Trophoblast cell (in vitro differentiated cells and primary cell): ENCODE measurements around the gene ATP8A2.

ENCODE experiments used
- DNase-seq, 2 donors: peaks; one replicate each; pipeline ENCODE4 v3.0.0-alpha.2; 2016
- H2AFZ ChIP-seq: 2 replicates; pipeline ENCODE4 v1.6.1; 2013; ENCODE audit warnings: low read length, moderate library complexity, mild to moderate bottlenecking; ENCODE audit not compliant: insufficient read depth, poor library complexity
- H2AK5ac ChIP-seq: 2 replicates; pipeline ENCODE4 v1.6.1; 2013; ENCODE audit warnings: mild to moderate bottlenecking, low read length
- H2BK120ac ChIP-seq: 2 replicates; pipeline ENCODE4 v1.6.1; 2013; ENCODE audit warnings: low read length, mild to moderate bottlenecking, moderate library complexity; ENCODE audit not compliant: insufficient read depth, poor library complexity
- H2BK12ac ChIP-seq: 2 replicates; pipeline ENCODE4 v1.6.1; 2013; ENCODE audit warnings: mild to moderate bottlenecking, low read length, moderate library complexity
- H2BK5ac ChIP-seq: 2 replicates; pipeline ENCODE4 v1.6.1; 2013; ENCODE audit warnings: low read length, low read depth, moderate library complexity, mild to moderate bottlenecking; ENCODE audit not compliant: poor library complexity
- H3K14ac ChIP-seq: 2 replicates; pipeline ENCODE4 v1.6.1; 2013; ENCODE audit warnings: mild to moderate bottlenecking, low read length
- H3K18ac ChIP-seq: 2 replicates; pipeline ENCODE4 v1.6.1; 2013; ENCODE audit warnings: mild to moderate bottlenecking, low read length
- H3K23ac ChIP-seq: 2 replicates; pipeline ENCODE4 v1.6.1; 2013; ENCODE audit warnings: low read length
- H3K27ac ChIP-seq: 2 replicates; pipeline ENCODE4 v1.5.1; 2013; ENCODE audit warnings: low read depth, mild to moderate bottlenecking, inconsistent platforms, low read length, moderate library complexity
- H3K27me3 ChIP-seq: 2 replicates; pipeline ENCODE4 v1.6.1; 2013; ENCODE audit warnings: inconsistent platforms, mild to moderate bottlenecking, low read length, moderate library complexity; ENCODE audit not compliant: insufficient read depth
- H3K36me3 ChIP-seq, 2 experiments: 1 replicate in 1 of 2; 2 replicates in 1 of 2; pipeline ENCODE4 v1.6.1; 2013; ENCODE audit warnings: low read length in 2 of 2, mild to moderate bottlenecking in 2 of 2, moderate library complexity in 1 of 2; ENCODE audit not compliant: insufficient read depth in 2 of 2, control insufficient read depth in 1 of 2
- H3K4ac ChIP-seq: 2 replicates; pipeline ENCODE4 v1.6.1; 2013; ENCODE audit warnings: low read depth, mild to moderate bottlenecking, low read length, moderate library complexity
- H3K4me1 ChIP-seq, 2 experiments: 1 replicate in 1 of 2; 2 replicates in 1 of 2; pipeline ENCODE4 v1.6.1; 2013; ENCODE audit warnings: low read length in 2 of 2, mild to moderate bottlenecking in 2 of 2, moderate library complexity in 1 of 2; ENCODE audit not compliant: insufficient read depth in 2 of 2, control insufficient read depth in 1 of 2
- H3K4me2 ChIP-seq: 2 replicates; pipeline ENCODE4 v1.6.1; 2013; ENCODE audit warnings: inconsistent platforms, mild to moderate bottlenecking, low read length, moderate library complexity
- H3K4me3 ChIP-seq: 2 replicates; pipeline ENCODE4 v1.5.1; 2013; ENCODE audit warnings: mild to moderate bottlenecking, low read depth, low read length, inconsistent platforms
- H3K79me1 ChIP-seq: one replicate; pipeline ENCODE4 v1.6.1; 2013; ENCODE audit warnings: low read length
- H3K79me2 ChIP-seq: 2 replicates; pipeline ENCODE4 v1.6.1; 2013; ENCODE audit warnings: low read length, mild to moderate bottlenecking; ENCODE audit not compliant: control insufficient read depth, insufficient read depth, poor library complexity
- H3K9ac ChIP-seq: 2 replicates; pipeline ENCODE4 v1.6.1; 2013; ENCODE audit warnings: mild to moderate bottlenecking, low read length
- H3K9me3 ChIP-seq: 2 replicates; pipeline ENCODE4 v1.6.1; 2013; ENCODE audit warnings: low read depth, mild to moderate bottlenecking, control low read depth, inconsistent platforms, low read length; ENCODE audit not compliant: insufficient read depth
- H4K12ac ChIP-seq: 2 replicates; pipeline ENCODE4 v1.6.1; 2013; ENCODE audit warnings: low read depth, mild to moderate bottlenecking, low read length, moderate library complexity
- H4K8ac ChIP-seq: 2 replicates; pipeline ENCODE4 v1.6.1; 2013; ENCODE audit warnings: low read depth, mild to moderate bottlenecking, low read length, moderate library complexity
- H4K91ac ChIP-seq: one replicate; pipeline ENCODE4 v1.6.1; 2013; ENCODE audit warnings: low read depth, mild to moderate bottlenecking, low read length, moderate library complexity
- WGBS: extraction: QIAGEN DNeasy Blood & Tissue Kit; methylation state at CpG from one replicate; pipeline ENCODE4 v1.1.7; 2013; ENCODE audit warnings: missing lambda C conversion rate; ENCODE audit not compliant: insufficient read length, insufficient coverage; ENCODE audit errors: extremely low coverage; 5-methylcytosine and 5-hydroxymethylcytosine counted together

Gene ATP8A2

GRCh38 chr13:25406377-25406776 is 34.6 kb downstream of the ATP8A2 start:
- Histone ChIP-seq H3K9me3 (no peaks in the 10 kb centered on the region), H3K27ac (no peak overlapping the region), H3K4me3 (no peak overlapping the region), H3K79me1 (no peaks in the 10 kb centered on the region), H3K23ac (no peak overlapping the region), H2BK5ac (no peak overlapping the region), H3K4me1 (no peaks in the 10 kb centered on the region), H2AFZ (no peak overlapping the region), H3K27me3 (no peaks in the 10 kb centered on the region), H2BK12ac (no peak overlapping the region), H4K12ac (no peak overlapping the region), H4K8ac (no peak overlapping the region), H2BK120ac (no peak overlapping the region), H4K91ac (no peak overlapping the region), H3K36me3 (no peaks in the 10 kb centered on the region), H3K4ac (no peak overlapping the region), H2AK5ac (no peak overlapping the region), H3K4me2 (no peak overlapping the region), H3K79me2 (no peaks in the 10 kb centered on the region), H3K18ac (no peak overlapping the region), H3K14ac (no peak overlapping the region), H3K9ac (no peak overlapping the region)
- no peak for DNase-seq
- WGBS, result no CpG with 5 or more reads among the region's 1 CpG

GRCh38 chr13:25409938-25410337 is 38.2 kb downstream of the ATP8A2 start:
- Histone ChIP-seq H4K8ac (no peak overlapping the region), H3K36me3 (no peaks in the 10 kb centered on the region), H3K4ac (no peak overlapping the region), H2BK5ac (no peak overlapping the region), H3K79me2 (no peaks in the 10 kb centered on the region), H3K4me1 (no peaks in the 10 kb centered on the region), H3K18ac (no peak overlapping the region), H3K79me1 (no peaks in the 10 kb centered on the region), H2BK12ac (no peak overlapping the region), H4K91ac (no peak overlapping the region), H3K23ac (no peak overlapping the region), H4K12ac (no peak overlapping the region), H3K4me3 (no peak overlapping the region), H3K14ac (no peak overlapping the region), H3K27ac (no peak overlapping the region), H3K4me2 (no peak overlapping the region), H2AK5ac (no peak overlapping the region), H3K9ac (no peak overlapping the region), H2BK120ac (no peak overlapping the region), H3K27me3 (no peaks in the 10 kb centered on the region), H2AFZ (no peak overlapping the region), H3K9me3 (no peaks in the 10 kb centered on the region)
- no peak for DNase-seq
- no CpG with 5 or more reads among the region's 5 CpGs for WGBS

- no peak overlapping the region for H2BK5ac ChIP-seq
- no peak overlapping the region for H2BK12ac ChIP-seq
- no peak overlapping the region for H3K14ac ChIP-seq
- H3K23ac ChIP-seq, result no peak overlapping the region
- no peak overlapping the region for H2BK120ac ChIP-seq
- H3K4ac ChIP-seq, result no peak overlapping the region
- H3K9ac ChIP-seq, result no peak overlapping the region
- H3K18ac ChIP-seq, result no peak overlapping the region
- H4K8ac ChIP-seq, result no peak overlapping the region
- no peaks in the 10 kb centered on the region for H3K27me3 ChIP-seq
- H2AFZ ChIP-seq, result no peak overlapping the region
- no peak overlapping the region for H4K12ac ChIP-seq
- no CpG with 5 or more reads among the region's 1 CpG for WGBS
- H3K36me3 ChIP-seq, result no peaks in the 10 kb centered on the region
- H3K79me1 ChIP-seq, result no peaks in the 10 kb centered on the region
- H4K91ac ChIP-seq, result no peak overlapping the region
- no peak overlapping the region for H3K27ac ChIP-seq
- no peaks in the 10 kb centered on the region for H3K9me3 ChIP-seq
- no peaks in the 10 kb centered on the region for H3K79me2 ChIP-seq
- no peak for DNase-seq
- no peak overlapping the region for H3K4me2 ChIP-seq
- H3K4me3 ChIP-seq, result no peak overlapping the region
- H3K4me1 ChIP-seq, result no peaks in the 10 kb centered on the region
- H2AK5ac ChIP-seq, result no peak overlapping the region
Observed at GRCh38 chr13:25415241-25415640, 43.5 kb downstream of the ATP8A2 start.

GRCh38 chr13:25417535-25417934 is 45.8 kb downstream of the ATP8A2 start:
- no peak overlapping the region for H3K18ac ChIP-seq
- no peak overlapping the region for H4K91ac ChIP-seq
- no peak overlapping the region for H2AK5ac ChIP-seq
- H2AFZ ChIP-seq, result no peak overlapping the region
- H2BK12ac ChIP-seq, result no peak overlapping the region
- no peaks in the 10 kb centered on the region for H3K79me2 ChIP-seq
- H2BK5ac ChIP-seq, result no peak overlapping the region
- no peak overlapping the region for H2BK120ac ChIP-seq
- DNase-seq, result no peak
- H3K4me1 ChIP-seq, result no peaks in the 10 kb centered on the region
- H4K8ac ChIP-seq, result no peak overlapping the region
- H3K4me3 ChIP-seq, result no peak overlapping the region
- H3K14ac ChIP-seq, result no peak overlapping the region
- no peak overlapping the region for H3K9ac ChIP-seq
- no peaks in the 10 kb centered on the region for H3K79me1 ChIP-seq
- H3K4ac ChIP-seq, result no peak overlapping the region
- H3K36me3 ChIP-seq, result no peaks in the 10 kb centered on the region
- H3K23ac ChIP-seq, result no peak overlapping the region
- no peak overlapping the region for H3K27ac ChIP-seq
- no peak overlapping the region for H4K12ac ChIP-seq
- no peaks in the 10 kb centered on the region for H3K9me3 ChIP-seq
- WGBS, result no CpG with 5 or more reads among the region's 2 CpGs
- no peaks in the 10 kb centered on the region for H3K27me3 ChIP-seq
- H3K4me2 ChIP-seq, result no peak overlapping the region
